ENCODE data around the gene ATP11A.
A peak's percentile ranks its signal among the peaks of the same experiment; 100 is the strongest.
"Not testable (repeated sequence)": the region's sequence is repeated elsewhere in the genome, so short reads cannot be mapped to it uniquely, and the experiment has no call there.

The ATP11A gene

GRCh38 chr13:112842931-112843391, 153.1 kb downstream of the ATP11A start:
- DNase-seq, result no peak

GRCh38 chr13:112843392-112844111, 153.7 kb downstream of the ATP11A start:
- DNase-seq, result peak; percentile 41

- DNase-seq, result no peak
Measured at GRCh38 chr13:112844411-112844810, 154.6 kb downstream of the ATP11A start.

- DNase-seq, result no peak
Measured at GRCh38 chr13:112844879-112845278, 155.0 kb downstream of the ATP11A start.

- DNase-seq, result no peak
Measured at GRCh38 chr13:112845511-112846144, 155.8 kb downstream of the ATP11A start.

- DNase-seq, result no peak
Measured at GRCh38 chr13:112846411-112847115, 156.7 kb downstream of the ATP11A start.

GRCh38 chr13:112849500-112849899, 159.7 kb downstream of the ATP11A start:
- no peak for DNase-seq

GRCh38 chr13:112850273-112850672, 160.4 kb downstream of the ATP11A start:
- DNase-seq, result no peak

GRCh38 chr13:112851107-112852038, 161.5 kb downstream of the ATP11A start:
- DNase-seq, result no peak

GRCh38 chr13:112852392-112852791, 162.6 kb downstream of the ATP11A start:
- DNase-seq, result no peak

- DNase-seq, result no peak
Measured at GRCh38 chr13:112852808-112853207, 163.0 kb downstream of the ATP11A start.

- no peak for DNase-seq
Measured at GRCh38 chr13:112854321-112854720, 164.5 kb downstream of the ATP11A start.

- no peak for DNase-seq
Measured at GRCh38 chr13:112855859-112856258, 166.0 kb downstream of the ATP11A start.

- DNase-seq, result no peak
Measured at GRCh38 chr13:112857914-112858490, 168.2 kb downstream of the ATP11A start.

- no peak for DNase-seq
Measured at GRCh38 chr13:112859128-112859816, 169.4 kb downstream of the ATP11A start.

- peak; percentile 15 for DNase-seq
Measured at GRCh38 chr13:112859817-112860190, 170.0 kb downstream of the ATP11A start.

- no peak for DNase-seq
Measured at GRCh38 chr13:112861876-112862615, 172.2 kb downstream of the ATP11A start.

GRCh38 chr13:112863356-112863755, 173.5 kb downstream of the ATP11A start:
- not testable (repeated sequence) for DNase-seq

- DNase-seq, result not testable (repeated sequence)
Measured at GRCh38 chr13:112865478-112865877, 175.6 kb downstream of the ATP11A start.

- DNase-seq, result no peak
Measured at GRCh38 chr13:112867301-112867711, 177.5 kb downstream of the ATP11A start.

GRCh38 chr13:112868308-112868707, 178.5 kb downstream of the ATP11A start:
- DNase-seq, result no peak

All from fibroblast of skin of abdomen (primary cell).